ENCODE data around the gene SOX10. TPM values are rescaled to one million over a fixed set of nuclear protein-coding genes. Genes with fewer than 3 reads are reported as not detected.
A peak's percentile ranks its signal among the peaks of the same experiment; 100 is the strongest.

Gene SOX10
- total RNA-seq, 1 donor from 2014 or later, result 4.2 TPM

GRCh38 chr22:38016182-38017151 lies 32.1 kb upstream of the SOX10 start:
- H3K4me1 ChIP-seq (ENCODE audit: control insufficient read depth in 3 of 3, insufficient read depth in 3 of 3, low read length in 3 of 3), result peaks cover 11 to 12% (median 11%) of the 10 kb centered on the region in 3 donors
- no peak overlapping the region for H3K27ac ChIP-seq (ENCODE audit: low read depth, low read length)
- H3K9ac ChIP-seq (ENCODE audit: low read depth in 1 of 3, low read length in 3 of 3), result peak overlapping the region in 1 of 3 donors; percentile 45
- no peak overlapping the region for H3K4me3 ChIP-seq (ENCODE audit: low read length in 3 of 3)
- no peaks in the 10 kb centered on the region for H3K27me3 ChIP-seq (ENCODE audit: control insufficient read depth in 3 of 3, insufficient read depth in 3 of 3, low read length in 3 of 3)
- H3K36me3 ChIP-seq (ENCODE audit: control insufficient read depth in 3 of 3, insufficient read depth in 3 of 3, low read length in 3 of 3), result no peaks in the 10 kb centered on the region
- H3K9me3 ChIP-seq (ENCODE audit: control insufficient read depth in 3 of 3, low read length in 3 of 3), result no peaks in the 10 kb centered on the region

- peaks cover 11 to 12% (median 11%) of the 10 kb centered on the region in 3 donors for H3K4me1 ChIP-seq (ENCODE audit: control insufficient read depth in 3 of 3, insufficient read depth in 3 of 3, low read length in 3 of 3)
- H3K9me3 ChIP-seq (ENCODE audit: control insufficient read depth in 3 of 3, low read length in 3 of 3), result no peaks in the 10 kb centered on the region
- H3K27ac ChIP-seq (ENCODE audit: low read depth, low read length), result no peak overlapping the region
- H3K27me3 ChIP-seq (ENCODE audit: control insufficient read depth in 3 of 3, insufficient read depth in 3 of 3, low read length in 3 of 3), result no peaks in the 10 kb centered on the region
- H3K9ac ChIP-seq (ENCODE audit: low read depth in 1 of 3, low read length in 3 of 3), result no peak overlapping the region
- H3K4me3 ChIP-seq (ENCODE audit: low read length in 3 of 3), result no peak overlapping the region
- no peaks in the 10 kb centered on the region for H3K36me3 ChIP-seq (ENCODE audit: control insufficient read depth in 3 of 3, insufficient read depth in 3 of 3, low read length in 3 of 3)
Measured at GRCh38 chr22:38014083-38014482, 29.7 kb upstream of the SOX10 start.

- H3K27ac ChIP-seq (ENCODE audit: low read depth, low read length), result no peak overlapping the region
- peaks cover 7% of the 10 kb centered on the region in 3 donors for H3K4me1 ChIP-seq (ENCODE audit: control insufficient read depth in 3 of 3, insufficient read depth in 3 of 3, low read length in 3 of 3)
- no peaks in the 10 kb centered on the region for H3K36me3 ChIP-seq (ENCODE audit: control insufficient read depth in 3 of 3, insufficient read depth in 3 of 3, low read length in 3 of 3)
- H3K4me3 ChIP-seq (ENCODE audit: low read length in 3 of 3), result no peak overlapping the region
- no peaks in the 10 kb centered on the region for H3K27me3 ChIP-seq (ENCODE audit: control insufficient read depth in 3 of 3, insufficient read depth in 3 of 3, low read length in 3 of 3)
- H3K9ac ChIP-seq (ENCODE audit: low read depth in 1 of 3, low read length in 3 of 3), result no peak overlapping the region
- no peaks in the 10 kb centered on the region for H3K9me3 ChIP-seq (ENCODE audit: control insufficient read depth in 3 of 3, low read length in 3 of 3)
Measured at GRCh38 chr22:38012604-38013072, 28.3 kb upstream of the SOX10 start.

- H3K4me1 ChIP-seq (ENCODE audit: control insufficient read depth in 3 of 3, insufficient read depth in 3 of 3, low read length in 3 of 3), result peaks cover 0 to 4% (median 0%) of the 10 kb centered on the region in 3 donors
- no peak overlapping the region for H3K4me3 ChIP-seq (ENCODE audit: low read length in 3 of 3)
- H3K27me3 ChIP-seq (ENCODE audit: control insufficient read depth in 3 of 3, insufficient read depth in 3 of 3, low read length in 3 of 3), result no peaks in the 10 kb centered on the region
- H3K9me3 ChIP-seq (ENCODE audit: control insufficient read depth in 3 of 3, low read length in 3 of 3), result no peaks in the 10 kb centered on the region
- no peak overlapping the region for H3K27ac ChIP-seq (ENCODE audit: low read depth, low read length)
- H3K9ac ChIP-seq (ENCODE audit: low read depth in 1 of 3, low read length in 3 of 3), result no peak overlapping the region
- no peaks in the 10 kb centered on the region for H3K36me3 ChIP-seq (ENCODE audit: control insufficient read depth in 3 of 3, insufficient read depth in 3 of 3, low read length in 3 of 3)
Measured at GRCh38 chr22:38009000-38009806, 24.8 kb upstream of the SOX10 start.

DNA sequence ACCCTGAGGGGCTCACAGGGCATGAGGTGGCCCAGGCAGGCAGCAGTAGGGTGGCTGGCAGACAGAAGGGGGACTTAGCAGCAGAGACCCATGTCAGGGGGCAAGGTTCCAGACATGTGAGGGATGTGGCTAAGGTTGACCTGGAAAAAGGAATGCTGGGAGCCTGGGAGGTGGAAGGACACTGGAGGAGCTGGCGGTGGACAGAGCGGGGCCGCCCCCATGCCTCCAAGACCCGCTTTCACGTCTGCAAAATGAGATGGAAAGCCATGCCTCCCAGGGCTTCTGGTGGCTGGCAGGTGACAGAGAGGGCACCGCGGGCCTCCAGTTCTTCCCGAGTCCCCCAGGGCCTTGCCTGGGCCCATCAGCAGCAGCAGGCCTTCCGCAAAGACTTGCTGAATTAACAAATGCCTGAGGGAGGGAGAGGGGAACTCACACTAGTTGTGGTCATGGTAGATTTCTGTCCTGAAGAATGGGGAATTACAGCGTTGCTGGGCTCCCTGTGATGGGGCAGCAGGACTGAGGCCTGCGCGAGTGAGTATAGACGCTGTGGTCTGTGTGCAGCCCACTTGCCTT lies 23.1 kb upstream of the SOX10 start:
- H3K27me3 ChIP-seq (ENCODE audit: control insufficient read depth in 3 of 3, insufficient read depth in 3 of 3, low read length in 3 of 3), result no peaks in the 10 kb centered on the region
- peaks cover 0 to 4% (median 0%) of the 10 kb centered on the region in 3 donors for H3K4me1 ChIP-seq (ENCODE audit: control insufficient read depth in 3 of 3, insufficient read depth in 3 of 3, low read length in 3 of 3)
- H3K9ac ChIP-seq (ENCODE audit: low read depth in 1 of 3, low read length in 3 of 3), result no peak overlapping the region
- H3K27ac ChIP-seq (ENCODE audit: low read depth, low read length), result no peak overlapping the region
- H3K36me3 ChIP-seq (ENCODE audit: control insufficient read depth in 3 of 3, insufficient read depth in 3 of 3, low read length in 3 of 3), result no peaks in the 10 kb centered on the region
- H3K4me3 ChIP-seq (ENCODE audit: low read length in 3 of 3), result no peak overlapping the region
- H3K9me3 ChIP-seq (ENCODE audit: control insufficient read depth in 3 of 3, low read length in 3 of 3), result no peaks in the 10 kb centered on the region

- Histone ChIP-seq H3K27me3 (ENCODE audit: control insufficient read depth in 3 of 3, insufficient read depth in 3 of 3, low read length in 3 of 3) (no peaks in the 10 kb centered on the region), H3K36me3 (ENCODE audit: control insufficient read depth in 3 of 3, insufficient read depth in 3 of 3, low read length in 3 of 3) (no peaks in the 10 kb centered on the region), H3K4me1 (ENCODE audit: control insufficient read depth in 3 of 3, insufficient read depth in 3 of 3, low read length in 3 of 3) (peaks cover 0 to 4% (median 0%) of the 10 kb centered on the region in 3 donors), H3K9me3 (ENCODE audit: control insufficient read depth in 3 of 3, low read length in 3 of 3) (no peaks in the 10 kb centered on the region), H3K4me3 (ENCODE audit: low read length in 3 of 3) (no peak overlapping the region), H3K27ac (ENCODE audit: low read depth, low read length) (no peak overlapping the region), H3K9ac (ENCODE audit: low read depth in 1 of 3, low read length in 3 of 3) (no peak overlapping the region)
Measured at GRCh38 chr22:38006906-38007305, 22.6 kb upstream of the SOX10 start.

DNA sequence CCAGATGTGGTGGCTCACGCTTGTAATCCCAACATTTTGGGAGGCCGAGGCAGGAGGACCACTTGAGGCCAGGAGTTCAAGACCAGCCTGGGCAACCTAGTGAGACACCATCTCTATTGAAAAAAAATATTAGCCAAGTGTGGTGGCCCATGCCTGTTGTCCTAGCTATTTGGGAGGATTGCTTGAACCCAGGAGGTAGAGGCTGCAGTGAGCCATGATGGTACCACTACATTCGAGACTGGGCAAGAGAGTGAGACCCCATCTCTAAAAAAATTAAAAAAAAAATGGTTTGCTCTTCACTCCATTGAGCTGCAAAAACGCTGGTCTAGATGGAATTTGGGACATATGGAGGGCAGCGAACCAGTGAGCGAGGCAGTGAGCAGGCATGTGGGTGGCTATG lies 21.6 kb upstream of the SOX10 start:
- H3K9ac ChIP-seq (ENCODE audit: low read depth in 1 of 3, low read length in 3 of 3), result no peak overlapping the region
- no peak overlapping the region for H3K27ac ChIP-seq (ENCODE audit: low read depth, low read length)
- H3K36me3 ChIP-seq (ENCODE audit: control insufficient read depth in 3 of 3, insufficient read depth in 3 of 3, low read length in 3 of 3), result no peaks in the 10 kb centered on the region
- H3K4me3 ChIP-seq (ENCODE audit: low read length in 3 of 3), result no peak overlapping the region
- H3K4me1 ChIP-seq (ENCODE audit: control insufficient read depth in 3 of 3, insufficient read depth in 3 of 3, low read length in 3 of 3), result peaks cover 0 to 4% (median under 1%) of the 10 kb centered on the region in 3 donors
- no peaks in the 10 kb centered on the region for H3K27me3 ChIP-seq (ENCODE audit: control insufficient read depth in 3 of 3, insufficient read depth in 3 of 3, low read length in 3 of 3)
- no peaks in the 10 kb centered on the region for H3K9me3 ChIP-seq (ENCODE audit: control insufficient read depth in 3 of 3, low read length in 3 of 3)

- Histone ChIP-seq H3K4me3 (ENCODE audit: low read length in 3 of 3) (peak overlapping the region in 1 of 3 donors; percentile 49), H3K27ac (ENCODE audit: low read depth, low read length) (peak overlapping the region; percentile 44), H3K4me1 (ENCODE audit: control insufficient read depth in 3 of 3, insufficient read depth in 3 of 3, low read length in 3 of 3) (peaks cover 18 to 24% (median 20%) of the 10 kb centered on the region in 3 donors), H3K27me3 (ENCODE audit: control insufficient read depth in 3 of 3, insufficient read depth in 3 of 3, low read length in 3 of 3) (no peaks in the 10 kb centered on the region), H3K9ac (ENCODE audit: low read depth in 1 of 3, low read length in 3 of 3) (peak overlapping the region in 1 of 3 donors; percentile 45), H3K9me3 (ENCODE audit: control insufficient read depth in 3 of 3, low read length in 3 of 3) (no peaks in the 10 kb centered on the region), H3K36me3 (ENCODE audit: control insufficient read depth in 3 of 3, insufficient read depth in 3 of 3, low read length in 3 of 3) (no peaks in the 10 kb centered on the region)
Measured at GRCh38 chr22:37999640-38000272, 15.4 kb upstream of the SOX10 start.

- H3K4me1 ChIP-seq (ENCODE audit: control insufficient read depth in 3 of 3, insufficient read depth in 3 of 3, low read length in 3 of 3), result peaks cover 18 to 24% (median 20%) of the 10 kb centered on the region in 3 donors
- no peaks in the 10 kb centered on the region for H3K36me3 ChIP-seq (ENCODE audit: control insufficient read depth in 3 of 3, insufficient read depth in 3 of 3, low read length in 3 of 3)
- H3K27ac ChIP-seq (ENCODE audit: low read depth, low read length), result peak overlapping the region; percentile 44
- H3K4me3 ChIP-seq (ENCODE audit: low read length in 3 of 3), result no peak overlapping the region
- peak overlapping the region in 1 of 3 donors; percentile 16 for H3K9ac ChIP-seq (ENCODE audit: low read depth in 1 of 3, low read length in 3 of 3)
- H3K27me3 ChIP-seq (ENCODE audit: control insufficient read depth in 3 of 3, insufficient read depth in 3 of 3, low read length in 3 of 3), result no peaks in the 10 kb centered on the region
- H3K9me3 ChIP-seq (ENCODE audit: control insufficient read depth in 3 of 3, low read length in 3 of 3), result no peaks in the 10 kb centered on the region
Measured at GRCh38 chr22:37999236-37999635, 14.9 kb upstream of the SOX10 start.

Measured in skeletal muscle tissue (tissue), 4 donors.